DMS79 treated with DMSO at 0.1 percent for 48 hours (cell line): ENCODE results near the gene TRAM2.
"Not testable (repeated sequence)": the region's sequence is repeated elsewhere in the genome, so short reads cannot be mapped to it uniquely, and the experiment has no call there.

Source experiments
- DNase-seq: peaks from one replicate; lab custom pipeline; 2025; lab: John Stamatoyannopoulos, UW

The TRAM2 gene

DNA sequence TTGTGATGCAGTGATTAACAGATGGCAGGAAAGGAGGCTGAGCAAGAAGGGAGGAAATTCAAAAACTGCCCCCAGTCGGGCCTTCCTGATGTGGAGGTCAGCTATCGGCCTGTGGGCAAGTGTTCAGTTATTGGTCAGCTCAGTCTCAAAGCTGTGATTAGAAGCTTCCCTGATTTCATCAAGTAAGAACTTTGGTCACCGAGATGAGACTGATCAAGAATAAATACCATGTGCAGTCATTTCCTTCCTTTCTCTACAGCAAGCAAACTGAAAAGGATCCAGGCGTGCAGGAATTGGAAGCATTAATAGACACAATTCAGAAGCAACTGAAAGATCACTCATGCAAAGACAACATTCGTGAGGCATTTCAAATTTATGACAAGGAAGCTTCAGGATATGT, 87.0 kb downstream of the TRAM2 start:
- DNase-seq: no peak

DNA sequence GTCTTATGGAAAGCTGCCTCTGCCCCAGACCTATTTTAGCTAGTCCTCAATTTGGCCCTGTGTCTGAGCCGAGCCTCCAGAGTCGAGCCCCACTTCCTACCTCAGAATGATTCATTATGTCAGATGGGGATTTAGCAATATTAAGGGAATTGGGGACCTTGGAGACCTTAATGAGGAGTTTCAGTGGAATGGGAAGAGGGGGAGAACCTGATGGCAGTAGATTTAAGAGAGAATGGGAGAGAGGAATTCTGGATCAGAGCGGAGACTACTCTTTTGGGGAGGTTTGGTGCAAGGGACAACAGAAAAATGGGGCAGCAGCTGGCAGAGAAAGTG, 93.2 kb downstream of the TRAM2 start:
- DNase-seq: no peak

DNA sequence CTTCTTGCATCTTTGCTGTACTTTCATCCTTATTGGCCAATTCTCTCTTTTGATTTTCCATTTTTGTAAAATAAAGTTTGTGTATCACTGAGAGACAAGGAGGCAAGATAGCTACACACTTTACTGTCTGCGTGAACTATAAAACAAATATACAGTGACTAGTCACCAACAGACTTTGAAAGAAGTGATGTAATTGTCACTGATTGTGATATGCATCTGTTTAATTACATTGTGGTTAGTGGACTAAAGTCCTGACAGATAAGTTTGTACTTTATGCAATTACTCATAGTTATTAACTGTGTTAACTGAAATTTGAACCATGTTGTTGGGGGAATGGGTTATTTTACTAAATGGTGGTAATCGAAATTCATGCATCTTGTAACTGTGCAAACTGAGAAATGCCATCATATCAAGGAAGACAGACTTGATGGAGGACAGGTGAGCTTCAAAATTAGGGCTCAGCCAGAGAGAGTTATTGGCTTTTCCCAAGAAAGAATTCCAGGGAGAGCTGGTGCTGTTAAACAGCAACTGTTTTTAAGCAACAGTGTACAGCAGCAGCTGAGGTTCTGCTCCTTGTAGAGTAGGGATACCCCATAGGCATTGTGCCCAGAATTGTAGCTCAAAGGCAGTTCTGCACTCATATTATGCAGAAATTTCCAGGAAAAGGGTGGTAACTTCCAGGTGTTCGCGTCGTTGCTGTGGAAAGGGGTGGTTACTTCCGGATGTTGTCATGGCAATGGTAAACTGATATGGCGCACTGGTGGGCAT, 93.8 kb downstream of the TRAM2 start:
- no peak for DNase-seq

- no peak for DNase-seq
Observed at GRCh38 chr6:52475307-52475706, 101.6 kb downstream of the TRAM2 start.

DNA sequence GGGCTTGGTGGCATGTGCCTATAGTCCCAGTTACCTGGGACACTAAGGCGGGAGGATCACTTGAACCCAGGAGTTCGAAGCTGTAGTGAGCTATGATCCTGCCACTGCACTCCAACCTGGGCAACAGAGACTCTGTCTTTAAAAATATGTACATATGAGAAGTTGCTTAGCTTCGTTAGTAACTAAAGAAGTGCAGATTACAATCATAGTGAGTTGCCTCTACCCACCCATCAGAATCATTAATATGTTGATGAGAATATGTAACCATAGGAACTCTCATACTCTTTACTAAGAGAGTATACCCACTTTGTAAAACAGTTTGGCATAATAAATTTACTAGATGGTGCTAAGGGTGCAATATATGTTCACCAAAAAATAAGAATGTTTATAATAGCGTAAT, 102.7 kb downstream of the TRAM2 start:
- no peak for DNase-seq

GRCh38 chr6:52461194-52461593, 115.7 kb downstream of the TRAM2 start:
- DNase-seq: not testable (repeated sequence)

GRCh38 chr6:52457096-52457495, 119.8 kb downstream of the TRAM2 start:
- DNase-seq: no peak

- no peak for DNase-seq
Observed at GRCh38 chr6:52454556-52454955, 122.3 kb downstream of the TRAM2 start.
